Esophagus muscularis mucosa (tissue), 3 donors: ENCODE results near the gene CD79A.

Experiments used
- CTCF ChIP-seq, 3 experiments: fragments of 200-600 bp in 2 of 3; fragments of 450-650 bp in 1 of 3; sonication (generic) in 2 of 3; IDR thresholded peaks; one replicate each; pipeline ENCODE4 v1.5.1; 2017 to 2019; ENCODE audit warnings: antibody characterized with exemption in 3 of 3, mild to moderate bottlenecking in 2 of 3, moderate library complexity in 1 of 3
- POLR2AphosphoS5 ChIP-seq, 2 donors: sonication (generic); formaldehyde crosslinking; IDR thresholded peaks; one replicate each; pipeline ENCODE4 v1.6.1; 2017; ENCODE audit warnings: antibody characterized with exemption in 2 of 2

DNA sequence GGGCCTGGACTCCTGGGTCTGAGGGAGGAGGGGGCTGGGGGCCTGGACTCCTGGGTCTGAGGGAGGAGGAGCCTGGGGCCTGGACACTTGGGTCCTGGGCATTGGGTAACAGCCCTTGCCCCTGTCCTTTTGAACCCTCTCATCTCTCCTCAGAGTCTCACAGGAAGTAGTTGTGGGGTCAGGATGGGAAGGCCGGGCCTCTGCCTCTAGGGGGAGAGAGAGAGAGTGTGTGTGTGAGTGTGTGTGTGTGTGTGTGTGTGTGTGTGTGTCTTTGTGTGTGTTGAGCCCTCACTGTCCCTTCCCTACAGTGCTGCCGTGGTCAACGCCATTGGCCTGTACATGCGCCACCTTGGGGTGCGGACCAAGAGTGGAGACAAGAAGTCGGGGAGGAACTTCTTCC is 16.8 kb downstream of the CD79A start:
- no peak for TF ChIP-seq POLR2AphosphoS5 (IDR thresholded peaks at IDR 0.05)
- TF ChIP-seq CTCF (IDR thresholded peaks at IDR 0.05): no peak
